Brain microvascular endothelial cell (primary cell): ENCODE results near the gene PBX4.

Experiments
- DNase-seq: peaks from one replicate; pipeline ENCODE4 v3.0.0-alpha.2; 2020
- H3K27ac ChIP-seq: fragments of 250-450 bp; sonication (Bioruptor Pico); 2 replicates; pipeline ENCODE4 v1.5.1; 2020; ENCODE audit warnings: mild to moderate bottlenecking, moderate library complexity
- H3K27me3 ChIP-seq: fragments of 250-450 bp; sonication (Bioruptor Pico); replicated peaks from 2 replicates; pipeline ENCODE4 v1.5.1; 2020; ENCODE audit warnings: mild to moderate bottlenecking
- H3K36me3 ChIP-seq: fragments of 250-450 bp; sonication (Bioruptor Pico); replicated peaks from 2 replicates; pipeline ENCODE4 v1.5.1; 2020; ENCODE audit warnings: mild to moderate bottlenecking
- H3K4me3 ChIP-seq: 2 replicates; pipeline ENCODE4 v1.5.1; 2011; ENCODE audit warnings: low read depth, mild to moderate bottlenecking, control low read depth, low read length, moderate library complexity
- in situ Hi-C: cut with HindIII; loops from 2 replicates; pipeline ENCODE4 v1.10.0; 2017; ENCODE audit warnings: low sequenced_read_pairs, low pct_ligation_motif_present
- TF ChIP-seq, protein P1 (sequence below): IDR thresholded peaks from 2 replicates; pipeline ENCODE4 v1.5.1; 2011; ENCODE audit warnings: low read depth, mild to moderate bottlenecking, moderate library complexity, low read length, control low read depth, inconsistent platforms; ENCODE audit errors: missing control alignments

The PBX4 gene

DNA sequence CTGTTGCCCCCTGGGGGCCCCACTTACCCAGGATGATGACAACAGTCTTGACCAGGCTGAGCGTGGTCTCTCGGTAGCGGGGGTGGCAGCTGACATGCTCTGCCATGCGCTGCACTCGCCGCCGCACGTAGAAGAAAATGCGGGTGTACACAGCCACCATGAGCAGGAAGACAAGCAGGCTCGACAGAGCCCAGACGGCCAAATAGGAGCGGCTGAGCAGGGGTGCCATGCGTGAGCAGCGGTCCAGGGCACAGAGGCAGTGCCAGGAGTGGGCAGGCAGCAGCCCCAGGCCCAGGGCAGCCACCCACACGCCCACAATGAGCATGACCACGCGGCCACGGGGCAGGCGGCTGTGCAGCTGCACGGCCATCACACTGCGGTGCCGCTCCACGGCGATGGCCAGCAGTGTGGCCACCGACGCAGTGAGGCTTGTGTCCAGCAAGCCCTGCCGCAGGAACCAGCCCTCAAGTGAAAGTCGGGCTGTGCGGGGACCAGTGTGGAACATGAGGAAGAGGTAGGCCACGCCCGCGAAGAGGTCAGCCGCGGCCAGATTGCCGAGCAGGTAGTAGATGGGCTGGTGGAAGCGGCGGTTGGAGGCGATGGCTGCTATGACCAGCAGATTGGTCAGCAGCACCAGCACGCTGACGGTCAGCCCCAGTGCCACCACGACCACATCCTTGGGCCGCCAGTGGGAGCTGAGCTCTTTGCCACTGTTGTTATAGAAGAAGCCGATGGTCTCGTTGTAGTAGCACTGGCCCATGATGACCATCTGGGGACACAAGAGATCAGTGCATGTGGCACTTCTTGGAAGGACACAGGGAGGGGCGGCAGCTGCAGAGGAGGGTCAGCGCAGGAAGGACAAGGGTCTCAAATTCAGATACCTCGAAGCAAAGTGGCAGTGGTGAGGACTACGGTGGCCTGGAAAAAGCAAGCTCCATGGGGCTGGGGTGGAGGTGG is 8.3 kb upstream of the PBX4 start:
- DNase-seq, result no peak
- Histone ChIP-seq H3K27ac (no peak overlapping the region), H3K27me3 (no peaks in the 10 kb centered on the region), H3K36me3 (no peaks in the 10 kb centered on the region), H3K4me3 (no peak overlapping the region)
- in situ Hi-C loops, result no loop called here
- TF ChIP-seq, protein P1, sequence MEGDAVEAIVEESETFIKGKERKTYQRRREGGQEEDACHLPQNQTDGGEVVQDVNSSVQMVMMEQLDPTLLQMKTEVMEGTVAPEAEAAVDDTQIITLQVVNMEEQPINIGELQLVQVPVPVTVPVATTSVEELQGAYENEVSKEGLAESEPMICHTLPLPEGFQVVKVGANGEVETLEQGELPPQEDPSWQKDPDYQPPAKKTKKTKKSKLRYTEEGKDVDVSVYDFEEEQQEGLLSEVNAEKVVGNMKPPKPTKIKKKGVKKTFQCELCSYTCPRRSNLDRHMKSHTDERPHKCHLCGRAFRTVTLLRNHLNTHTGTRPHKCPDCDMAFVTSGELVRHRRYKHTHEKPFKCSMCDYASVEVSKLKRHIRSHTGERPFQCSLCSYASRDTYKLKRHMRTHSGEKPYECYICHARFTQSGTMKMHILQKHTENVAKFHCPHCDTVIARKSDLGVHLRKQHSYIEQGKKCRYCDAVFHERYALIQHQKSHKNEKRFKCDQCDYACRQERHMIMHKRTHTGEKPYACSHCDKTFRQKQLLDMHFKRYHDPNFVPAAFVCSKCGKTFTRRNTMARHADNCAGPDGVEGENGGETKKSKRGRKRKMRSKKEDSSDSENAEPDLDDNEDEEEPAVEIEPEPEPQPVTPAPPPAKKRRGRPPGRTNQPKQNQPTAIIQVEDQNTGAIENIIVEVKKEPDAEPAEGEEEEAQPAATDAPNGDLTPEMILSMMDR, result no peak

DNA sequence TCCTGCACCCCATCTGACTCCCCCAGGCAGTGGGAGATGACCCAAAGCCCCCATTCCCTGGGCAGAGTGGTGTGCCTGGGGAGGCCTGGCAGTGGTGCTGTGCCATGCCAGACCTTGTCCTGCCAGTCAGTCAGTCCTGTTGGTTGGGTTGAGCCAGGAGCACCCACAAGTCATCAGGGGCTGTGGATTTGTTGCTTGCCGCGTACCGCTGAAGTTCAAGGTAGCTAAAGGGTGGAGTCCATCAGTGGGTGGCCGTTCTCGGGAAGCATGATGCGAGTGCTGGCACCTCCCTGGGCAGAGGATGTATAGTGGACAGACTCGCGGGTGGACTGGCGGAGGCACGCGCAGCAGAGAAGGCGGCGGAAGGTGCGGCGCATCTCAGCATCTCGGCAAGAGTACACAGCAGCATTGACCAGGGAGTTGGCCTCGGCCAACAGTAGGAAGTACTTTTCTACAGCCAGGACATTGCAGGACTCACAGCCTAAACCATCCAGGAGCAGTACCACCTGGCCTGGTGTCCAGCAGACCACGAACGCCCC is 5.6 kb upstream of the PBX4 start:
- no peaks in the 10 kb centered on the region for H3K36me3 ChIP-seq
- no peak for DNase-seq

GRCh38 chr19:19623383-19623782 is 4.9 kb upstream of the PBX4 start:
- Histone ChIP-seq H3K27me3 (no peaks in the 10 kb centered on the region), H3K36me3 (no peaks in the 10 kb centered on the region), H3K4me3 (no peak overlapping the region), H3K27ac (no peak overlapping the region)
- DNase-seq, result no peak
- in situ Hi-C loops, result no loop called here
- TF ChIP-seq, protein P1, result no peak

More for the DNA sequence above, 5.6 kb upstream of the PBX4 start:
- H3K4me3 ChIP-seq, result no peak overlapping the region
- no peak overlapping the region for H3K27ac ChIP-seq
- in situ Hi-C loops, result no loop called here
- no peaks in the 10 kb centered on the region for H3K27me3 ChIP-seq
- TF ChIP-seq, protein P1, result no peak

DNA sequence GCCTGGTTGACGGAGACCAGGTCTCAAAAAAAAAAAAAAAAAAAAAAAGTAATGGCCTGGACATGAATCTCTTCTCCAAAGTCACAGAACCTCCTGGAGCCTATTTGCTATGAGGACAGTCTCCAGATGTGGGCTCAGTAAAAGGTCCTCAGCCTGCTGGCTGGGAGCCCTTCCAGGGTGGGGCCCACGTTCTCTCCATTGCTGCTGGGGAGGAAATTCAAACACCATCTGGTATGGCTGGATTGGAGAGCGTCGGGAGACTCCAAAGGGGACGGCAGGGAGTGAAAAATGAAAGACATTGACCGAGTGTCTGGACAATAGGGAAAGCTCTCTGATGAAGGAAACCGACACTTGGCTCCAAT is 1.3 kb upstream of the PBX4 start:
- Histone ChIP-seq H3K27me3 (no peaks in the 10 kb centered on the region), H3K27ac (no peak overlapping the region), H3K36me3 (no peaks in the 10 kb centered on the region), H3K4me3 (no peak overlapping the region)
- DNase-seq, result no peak
- TF ChIP-seq, protein P1, result no peak
- in situ Hi-C loops, result no loop called here

DNA sequence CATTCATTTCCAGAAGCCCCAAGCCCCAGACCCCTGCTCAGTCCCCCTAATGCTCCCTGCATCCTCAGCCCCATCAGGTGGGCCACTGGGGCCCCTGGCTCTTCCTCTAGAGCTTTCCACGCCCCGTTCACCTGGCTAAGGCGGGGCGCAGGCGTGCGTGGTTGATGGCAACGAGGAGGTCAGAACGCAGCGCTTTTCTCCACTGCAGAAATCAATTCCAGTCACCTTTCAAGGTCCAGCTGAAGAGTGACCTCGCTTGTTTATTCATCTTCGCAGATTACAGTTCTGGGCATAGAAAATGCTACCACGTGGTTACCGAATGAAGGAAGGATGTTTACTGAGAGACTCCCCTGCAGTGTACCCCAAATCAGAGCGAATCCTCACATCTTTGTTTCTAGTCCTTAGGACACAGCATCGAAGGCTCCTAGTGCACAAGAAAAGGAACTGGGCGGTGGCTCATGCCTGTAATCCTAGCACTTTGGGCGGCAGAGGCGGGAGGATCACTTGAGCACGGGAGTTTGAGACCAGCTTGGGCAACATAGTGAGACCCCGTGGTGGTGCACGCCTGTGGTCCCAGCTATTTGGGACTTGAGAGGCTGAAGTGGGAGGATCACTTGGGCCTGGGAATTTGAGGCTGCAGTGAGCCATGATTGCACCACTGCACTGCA is 828 bp upstream of the PBX4 start:
- Histone ChIP-seq H3K36me3 (no peaks in the 10 kb centered on the region), H3K27ac (no peak overlapping the region), H3K4me3 (no peak overlapping the region), H3K27me3 (no peaks in the 10 kb centered on the region)
- TF ChIP-seq, protein P1, result no peak
- no peak for DNase-seq
- in situ Hi-C loops, result no loop called here
